Activated CD8-positive, alpha-beta memory T cell treated with anti-CD3 and anti-CD28 coated beads, Interleukin-2, amount 50 U/mL, for 1 hour (primary cell): Measurements from ENCODE around the gene PFKFB4.

Experiments used
- DNase-seq: peaks from one replicate; pipeline ENCODE4 v3.0.0-alpha.2; 2020; ENCODE audit errors: extremely low read depth

The PFKFB4 gene

GRCh38 chr3:48584836-48585235, 28.2 kb upstream of the PFKFB4 start:
- no peak for DNase-seq

DNA sequence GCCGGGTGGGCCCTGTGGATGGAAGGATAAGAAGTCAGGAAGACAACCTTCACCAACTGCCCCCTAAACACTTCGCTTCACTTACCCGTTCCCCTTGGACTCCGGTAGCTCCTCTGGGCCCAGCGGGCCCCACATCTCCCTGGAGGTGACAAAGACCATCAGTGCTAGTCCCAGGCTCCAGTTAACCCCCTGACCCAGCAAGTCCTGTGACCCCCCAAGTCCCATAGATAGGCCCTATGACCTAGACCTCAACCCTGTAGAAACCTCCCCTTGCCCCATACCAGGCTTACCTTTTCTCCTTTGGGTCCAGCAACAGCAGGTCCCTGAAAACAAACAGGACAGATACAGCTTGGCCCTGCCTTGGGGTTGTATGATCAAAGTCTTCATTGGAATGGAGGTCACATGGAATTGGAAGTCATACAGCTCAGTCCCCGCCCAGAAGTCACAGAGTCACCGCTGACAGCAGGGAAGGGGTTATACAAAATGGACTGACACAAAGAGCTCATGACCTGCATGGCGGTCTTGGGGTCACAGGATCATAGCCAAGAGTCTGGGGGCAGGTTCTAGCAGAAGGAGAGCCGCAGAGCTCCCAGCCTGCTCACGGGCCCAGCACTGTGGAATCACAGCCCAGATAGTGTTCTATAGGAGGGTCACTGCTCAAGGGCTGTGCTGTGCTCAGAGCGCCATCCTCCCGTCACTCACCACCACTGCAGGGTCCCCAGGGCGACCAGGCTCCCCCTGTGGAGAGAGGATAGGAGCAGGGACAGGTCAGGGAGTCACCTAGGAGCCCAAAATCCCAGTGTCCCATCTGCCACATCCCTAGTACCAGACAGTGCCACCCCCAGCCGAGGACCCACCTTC, 25.2 kb upstream of the PFKFB4 start:
- DNase-seq: no peak

DNA sequence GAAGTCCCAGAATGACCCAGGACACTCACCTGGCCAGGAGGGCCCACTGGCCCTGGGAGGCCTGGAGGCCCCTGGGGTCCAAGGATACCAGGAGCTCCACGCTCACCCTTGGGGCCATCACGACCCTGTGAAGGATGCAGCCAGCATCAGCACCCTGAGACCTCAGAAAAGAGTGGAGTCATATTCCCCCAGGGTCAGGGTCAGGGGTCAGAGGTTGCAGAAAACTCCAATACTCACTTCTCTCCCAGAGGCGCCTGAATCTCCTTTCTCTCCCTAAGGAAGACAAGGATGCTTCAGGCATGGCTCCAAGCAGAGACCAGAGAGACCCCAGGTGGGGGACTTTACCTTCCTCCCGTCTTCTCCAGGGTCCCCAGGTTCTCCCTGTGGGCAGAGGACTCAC, 20.0 kb upstream of the PFKFB4 start:
- DNase-seq: no peak

GRCh38 chr3:48575366-48575765, 18.8 kb upstream of the PFKFB4 start:
- DNase-seq: no peak

GRCh38 chr3:48573973-48574585, 17.5 kb upstream of the PFKFB4 start:
- no peak for DNase-seq

DNA sequence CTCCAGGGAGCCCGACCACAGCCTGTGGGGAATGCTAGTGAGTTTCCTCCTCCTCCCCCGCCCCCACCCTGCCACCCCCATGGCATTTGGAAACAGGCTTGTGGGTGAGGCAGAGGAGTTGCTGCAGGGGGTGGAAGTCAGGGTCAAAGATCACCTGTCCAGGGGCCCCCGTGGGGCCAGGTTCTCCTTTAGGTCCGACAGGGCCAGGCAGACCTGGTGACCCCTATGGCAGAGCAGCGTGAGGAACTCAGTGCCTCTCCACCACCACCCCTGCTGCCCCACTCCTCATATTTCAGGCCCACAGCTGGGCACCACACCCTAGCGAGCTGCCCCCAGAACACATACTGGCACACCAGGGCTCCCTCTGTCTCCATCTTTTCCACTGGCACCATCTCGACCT, 15.9 kb upstream of the PFKFB4 start:
- DNase-seq: no peak

DNA sequence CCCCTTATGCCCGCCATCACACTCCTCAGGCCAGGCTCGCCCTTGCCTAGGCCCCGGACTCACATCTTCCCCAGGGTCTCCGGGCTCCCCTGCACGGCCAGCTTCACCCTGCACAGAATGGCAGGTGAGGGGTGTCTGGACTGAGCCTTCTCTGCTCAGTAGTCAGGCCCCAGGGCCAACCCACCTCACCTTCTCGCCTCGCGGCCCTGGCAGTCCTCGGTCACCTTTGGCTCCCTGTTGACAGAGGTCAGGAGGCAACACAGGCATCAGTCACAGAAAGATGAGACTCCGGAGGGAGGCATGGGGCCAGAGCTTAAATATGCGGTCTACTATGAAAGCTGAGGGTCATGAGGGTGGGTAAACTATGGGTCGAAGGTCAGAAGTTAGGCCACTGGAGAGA, 15.3 kb upstream of the PFKFB4 start:
- DNase-seq: no peak

DNA sequence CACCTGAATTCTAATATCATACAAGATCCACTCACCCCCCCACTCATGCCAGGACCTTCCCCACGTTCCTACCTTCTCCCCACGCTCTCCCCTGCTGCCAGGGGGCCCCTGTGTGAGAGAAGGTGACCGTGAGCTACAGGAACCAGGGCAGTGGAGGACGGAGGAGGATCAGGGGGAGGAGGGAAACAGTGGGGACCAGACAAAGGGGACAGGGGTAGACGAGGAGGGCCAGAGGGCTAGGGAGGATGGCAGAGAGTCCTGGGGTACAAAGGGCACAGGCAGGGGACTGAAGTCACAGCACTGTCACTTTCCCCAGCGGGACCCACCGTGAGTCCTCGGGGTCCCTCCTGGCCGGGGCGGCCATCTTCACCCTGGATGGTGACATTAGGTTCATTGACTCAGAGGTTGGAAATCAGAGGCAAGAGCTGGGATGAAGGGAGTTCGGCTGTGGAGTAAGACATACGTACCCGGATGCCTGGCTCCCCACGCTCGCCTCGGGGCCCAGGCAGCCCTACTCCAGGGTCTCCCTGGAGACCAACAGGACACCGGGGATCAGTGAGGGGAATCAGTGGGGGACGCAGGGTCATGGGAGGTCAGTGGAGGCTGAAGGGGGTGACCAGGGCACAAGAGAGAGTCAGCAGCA, 13.3 kb upstream of the PFKFB4 start:
- DNase-seq: no peak

GRCh38 chr3:48569400-48569799, 12.8 kb upstream of the PFKFB4 start:
- no peak for DNase-seq

DNA sequence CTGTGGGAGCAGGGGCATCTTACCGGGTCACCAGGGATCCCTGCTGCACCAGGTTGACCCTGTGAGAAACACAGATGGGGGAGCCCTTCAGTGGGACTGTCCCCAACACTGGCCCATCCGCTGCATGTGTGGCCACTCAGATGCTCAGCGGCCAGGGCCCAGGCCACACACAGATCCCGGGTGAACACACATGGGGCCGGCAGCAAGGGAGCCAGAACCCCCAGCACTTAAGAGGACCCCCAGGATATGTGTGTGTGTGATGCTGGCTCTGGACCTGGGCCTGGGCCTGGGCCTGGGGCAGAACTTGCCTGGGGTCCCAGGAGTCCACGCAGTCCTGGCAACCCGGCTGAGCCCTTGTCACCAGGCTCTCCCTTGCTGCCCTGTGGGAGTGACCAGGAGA, 11.9 kb upstream of the PFKFB4 start:
- DNase-seq: no peak

DNA sequence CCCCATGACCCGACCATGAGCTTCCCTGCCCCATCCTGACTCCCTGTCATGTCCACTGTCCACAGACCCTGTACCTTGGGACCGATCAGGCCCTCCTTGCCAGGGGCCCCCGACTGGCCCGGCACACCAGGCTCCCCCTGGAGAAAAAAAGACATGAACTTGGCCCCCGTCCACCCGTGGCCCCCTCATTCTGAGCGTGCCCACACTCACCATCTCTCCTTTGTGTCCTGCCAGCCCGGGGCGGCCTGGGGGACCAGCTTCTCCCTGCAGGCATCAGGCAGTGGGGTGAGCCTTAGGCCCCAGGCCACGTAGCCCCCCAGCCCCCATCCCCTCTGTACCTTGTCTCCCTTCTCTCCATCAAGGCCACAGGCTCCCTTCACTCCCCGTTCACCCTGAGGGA, 10.9 kb upstream of the PFKFB4 start:
- no peak for DNase-seq

- DNase-seq: no peak
Observed at GRCh38 chr3:48567090-48567489, 10.5 kb upstream of the PFKFB4 start.

- no peak for DNase-seq
Observed at GRCh38 chr3:48566401-48566760, 9.8 kb upstream of the PFKFB4 start.

DNA sequence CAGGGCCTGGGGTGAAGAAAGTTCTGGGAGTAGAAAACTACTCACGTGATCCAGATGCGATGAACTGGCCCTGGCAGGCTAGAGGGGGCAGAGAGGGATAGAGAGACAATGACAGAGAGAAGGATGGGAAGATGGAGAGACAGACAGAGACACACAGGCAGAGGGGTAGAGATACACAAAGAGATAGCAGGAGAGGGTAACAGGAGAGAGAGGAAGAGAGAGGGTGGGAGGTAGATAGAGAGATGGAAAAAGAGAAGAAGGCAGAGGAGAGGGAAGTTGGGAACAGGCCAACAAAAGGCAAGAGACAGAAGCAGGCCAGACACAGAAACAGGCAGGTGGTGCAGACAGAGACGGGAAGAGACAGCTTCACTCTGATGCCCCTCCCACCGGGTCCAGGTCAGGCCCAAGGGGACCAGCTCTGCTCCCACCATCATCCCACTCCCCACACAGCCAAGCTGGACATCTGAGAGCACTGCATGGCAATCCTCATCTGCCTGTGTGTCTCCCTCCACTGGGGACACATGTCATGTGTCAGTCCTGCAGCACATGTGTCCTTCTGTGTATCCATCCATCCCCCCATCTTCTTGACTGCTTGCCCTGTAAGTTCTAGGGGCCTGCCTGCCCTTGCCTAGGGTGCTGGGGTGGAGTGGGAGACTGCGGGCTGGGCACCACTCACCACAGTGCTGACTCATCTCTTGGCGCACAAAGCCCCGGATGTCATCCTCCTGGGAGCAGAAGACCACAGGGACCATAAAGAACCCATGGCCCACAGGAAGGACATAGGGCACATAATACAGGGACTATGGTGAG, 9.2 kb upstream of the PFKFB4 start:
- DNase-seq: no peak

DNA sequence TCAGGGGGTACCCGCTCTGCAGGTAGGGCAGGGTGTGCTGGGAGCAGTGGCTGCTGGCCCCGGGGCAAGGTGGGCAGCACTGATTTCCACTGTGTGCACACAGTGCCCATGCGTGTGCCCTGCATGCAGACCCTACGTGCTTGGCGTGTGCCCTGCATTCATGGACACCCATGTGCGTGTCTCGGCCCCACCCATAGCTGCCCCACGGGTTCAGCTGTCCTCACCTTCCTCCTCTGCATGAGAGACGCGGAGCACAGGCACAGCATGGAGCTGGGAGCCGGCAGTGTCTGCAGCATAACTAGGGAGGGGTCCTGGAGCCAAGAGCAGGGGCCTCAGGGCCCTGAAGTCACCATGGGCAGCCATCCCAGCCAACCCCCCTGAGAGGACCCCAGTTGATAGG, 8.6 kb upstream of the PFKFB4 start:
- no peak for DNase-seq

- DNase-seq: no peak
Observed at GRCh38 chr3:48564667-48565066, 8.1 kb upstream of the PFKFB4 start.

DNA sequence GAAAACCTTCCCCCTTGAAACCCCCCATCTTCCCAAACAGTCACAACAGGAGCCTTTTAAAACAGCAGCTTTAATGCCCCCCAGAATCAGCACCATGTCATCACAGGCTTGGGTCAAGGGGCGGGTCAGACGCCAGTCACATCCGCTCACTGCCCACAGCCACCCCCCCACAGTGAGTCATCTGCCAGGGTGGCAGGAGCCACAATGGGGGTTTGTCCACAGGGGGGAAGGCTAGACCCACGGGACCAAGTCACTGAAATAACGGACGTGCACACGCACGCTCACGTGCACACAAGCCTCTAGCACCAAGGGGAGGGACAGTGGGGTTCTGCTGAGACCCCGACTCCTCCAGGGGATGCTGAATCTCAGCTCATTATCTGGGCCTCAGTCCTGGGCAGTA, 7.4 kb upstream of the PFKFB4 start:
- no peak for DNase-seq

DNA sequence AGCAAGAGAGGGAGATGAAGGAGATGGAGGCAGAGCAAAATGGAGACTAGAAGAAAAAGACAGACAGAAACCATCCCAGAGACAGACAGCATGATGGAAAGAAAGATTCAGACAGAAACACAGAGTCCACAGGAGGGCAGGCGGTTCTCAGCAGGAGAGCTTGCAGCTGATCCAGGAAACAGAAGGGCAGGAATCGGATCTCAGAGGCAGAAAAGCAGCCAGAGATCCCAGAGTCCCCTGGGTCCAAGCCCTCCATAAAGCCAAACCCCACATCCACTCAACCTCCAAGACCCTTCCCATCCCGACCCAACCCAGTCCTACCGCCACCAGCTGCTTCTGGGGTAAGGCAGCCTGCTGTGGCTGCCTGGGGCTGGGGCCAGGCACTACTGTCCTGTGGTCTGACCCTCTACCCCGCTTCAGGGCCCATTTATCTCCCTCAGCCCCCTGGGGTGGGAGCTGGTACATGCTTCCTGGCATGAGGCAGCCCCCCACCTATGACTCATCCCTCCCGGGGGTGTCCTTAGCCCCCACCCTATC, 6.8 kb upstream of the PFKFB4 start, which contains the start of gene UCN2:
UCN2 (minus strand) TSS at position 400 of the 537 bp plus-strand sequence. CDS start 657 bp downstream, outside the sequence.
- no peak for DNase-seq

DNA sequence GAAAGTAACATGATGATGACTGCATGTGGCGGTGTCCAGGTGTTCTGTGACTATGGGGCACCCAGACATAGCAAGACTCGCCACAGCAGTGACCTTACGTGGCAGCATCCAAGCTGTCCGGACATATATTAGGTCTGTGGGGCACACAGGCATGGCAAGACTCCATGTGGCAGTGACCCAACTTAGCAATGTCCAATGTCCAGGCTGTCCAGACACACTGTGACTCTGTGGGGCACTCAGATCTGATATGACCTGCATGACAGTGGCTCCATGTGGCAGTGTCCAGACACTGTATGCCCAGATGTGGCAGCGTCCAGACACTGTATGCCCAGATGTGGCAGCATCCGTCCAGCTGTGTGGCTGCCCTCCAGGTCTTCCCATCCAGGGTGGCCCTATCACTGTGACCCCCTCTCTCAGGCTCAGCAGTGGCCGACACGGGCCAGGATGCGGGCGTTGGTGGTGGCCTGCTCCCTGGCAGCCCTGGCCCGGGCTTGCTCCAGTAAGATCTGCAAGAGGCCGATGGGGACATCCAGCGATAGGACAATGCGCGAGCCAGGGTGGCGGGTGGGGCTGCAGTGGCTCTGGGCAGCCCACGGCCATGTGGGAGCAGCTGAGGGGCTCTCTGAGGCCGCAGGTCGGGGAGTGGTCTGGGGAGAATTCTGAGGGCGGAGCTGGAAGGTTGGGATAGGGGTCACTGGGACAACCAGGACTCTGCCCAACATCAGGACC, 5.9 kb upstream of the PFKFB4 start:
- DNase-seq: no peak

DNA sequence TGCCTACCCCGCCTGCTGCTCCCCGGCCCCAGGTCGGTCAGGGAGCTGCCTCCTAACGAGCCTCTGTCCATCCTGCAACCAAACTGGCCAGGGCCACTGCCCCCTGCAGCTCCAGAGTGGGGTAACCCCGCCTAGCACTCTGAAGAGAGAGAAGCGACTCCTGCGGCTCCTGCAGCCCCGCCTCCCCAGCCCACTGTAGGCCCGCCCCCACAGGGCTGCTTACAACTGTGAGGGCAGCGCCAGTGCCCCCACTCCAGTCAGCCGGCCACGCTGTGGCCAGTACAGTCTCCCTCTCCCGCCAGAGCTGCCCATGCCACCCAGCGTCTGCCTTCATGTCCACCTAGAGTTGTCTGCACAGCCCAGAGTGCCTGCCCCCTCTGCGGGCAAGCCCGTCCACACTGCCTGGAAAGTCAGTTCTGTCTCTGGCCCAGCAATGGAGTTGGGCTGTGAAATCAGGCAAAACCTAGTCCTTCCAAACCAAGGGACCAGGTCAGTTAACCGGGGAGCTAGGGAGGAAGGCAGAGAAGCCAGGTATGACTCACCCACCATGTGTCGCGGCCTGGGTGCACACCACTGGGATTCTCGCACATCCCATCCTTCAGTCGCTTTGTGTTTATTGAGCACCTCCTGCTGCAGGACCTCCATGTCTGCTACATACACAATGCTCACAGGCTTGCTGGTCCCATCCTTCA, 4.6 kb upstream of the PFKFB4 start:
- DNase-seq: no peak

GRCh38 chr3:48560648-48561018, 4.0 kb upstream of the PFKFB4 start:
- DNase-seq: no peak
